CD4-positive, alpha-beta memory T cell (primary cell): ENCODE data around the gene ATP5F1D. TPM values are rescaled to one million over a fixed set of nuclear protein-coding genes. Genes with fewer than 3 reads are reported as not detected.

Experiments used
- CTCF ChIA-PET: fragments of 350-600 bp; sonication (Branson Sonifier 250); formaldehyde crosslinking; loops from one replicate; lab custom pipeline; 2021; ENCODE audit warnings: inconsistent platforms; ENCODE audit not compliant: partially characterized antibody; lab: Charles Lee
- POLR2A ChIA-PET: fragments of 350-600 bp; sonication (Branson Sonifier 250); formaldehyde crosslinking; loops from one replicate; lab custom pipeline; 2021; ENCODE audit not compliant: partially characterized antibody; lab: Charles Lee
- DNase-seq, 5 donors: peaks; one replicate each; pipeline versions ENCODE4 v3.0.0 to v3.0.0-alpha.2; 2020 to 2022; ENCODE audit warnings: mixed read lengths in 1 of 5
- H3K27ac ChIP-seq: one replicate; pipeline ENCODE4 v1.7.0; 2013; ENCODE audit warnings: low read depth, low read length
- H3K27me3 ChIP-seq: 2 replicates; pipeline ENCODE4 v1.7.0; 2013; ENCODE audit warnings: mild to moderate bottlenecking, low read length, moderate library complexity; ENCODE audit not compliant: insufficient read depth
- H3K36me3 ChIP-seq: 2 replicates; pipeline ENCODE4 v1.7.0; 2013; ENCODE audit warnings: mild to moderate bottlenecking, low read length, moderate library complexity; ENCODE audit not compliant: insufficient read depth
- H3K4me1 ChIP-seq: 2 replicates; pipeline ENCODE4 v1.7.0; 2013; ENCODE audit warnings: mild to moderate bottlenecking, low read length, moderate library complexity; ENCODE audit not compliant: insufficient read depth
- H3K4me3 ChIP-seq, 2 donors: one replicate each; pipeline ENCODE4 v1.7.0; 2013; ENCODE audit warnings: low read length in 2 of 2, mild to moderate bottlenecking in 1 of 2
- H3K9me3 ChIP-seq, 2 donors: one replicate each; pipeline ENCODE4 v1.7.0; 2013; ENCODE audit warnings: low read length in 2 of 2, control low read depth in 1 of 2; ENCODE audit not compliant: control insufficient read depth in 1 of 2
- H3K27ac Mint-ChIP-seq, 7 donors: one replicate each; pipeline ENCODE4 v1.8.0; 2020 to 2021; ENCODE audit warnings: mixed read lengths in 7 of 7, mild to moderate bottlenecking in 6 of 7, inconsistent platforms in 3 of 7, moderate library complexity in 3 of 7
- H3K27me3 Mint-ChIP-seq, 2 donors: one replicate each; pipeline ENCODE4 v1.8.0; 2020 to 2021; ENCODE audit warnings: mixed read lengths in 2 of 2
- H3K36me3 Mint-ChIP-seq, 2 donors: one replicate each; pipeline ENCODE4 v1.8.0; 2020 to 2021; ENCODE audit warnings: mixed read lengths in 2 of 2, inconsistent platforms in 1 of 2, mild to moderate bottlenecking in 1 of 2
- H3K4me1 Mint-ChIP-seq, 4 donors: one replicate each; pipeline ENCODE4 v1.8.0; 2020 to 2021; ENCODE audit warnings: mixed read lengths in 4 of 4, mild to moderate bottlenecking in 1 of 4
- H3K4me3 Mint-ChIP-seq, 8 donors: one replicate each; pipeline ENCODE4 v1.8.0; 2020 to 2021; ENCODE audit warnings: mixed read lengths in 8 of 8, mild to moderate bottlenecking in 7 of 8, moderate library complexity in 6 of 8, inconsistent platforms in 3 of 8
- H3K9me3 Mint-ChIP-seq, 8 donors: one replicate each; pipeline ENCODE4 v1.8.0; 2020 to 2021; ENCODE audit warnings: mixed read lengths in 8 of 8, mild to moderate bottlenecking in 5 of 8, inconsistent platforms in 3 of 8, moderate library complexity in 1 of 8
- intact Hi-C: fragments of 100-400 bp; cut with micrococcal nuclease; formaldehyde crosslinking; loops from one replicate; pipeline ENCODE4 v1.15.1; 2023
- polyA plus RNA-seq, 2 donors: library from polyadenylated mRNA; unstranded; fragments of 300-500 nt; fragmentation: Illumina TruSeq; gene quantifications; one replicate each; pipeline ENCODE4 v1.2.3, GENCODE V29; 2021
- total RNA-seq, 2 experiments: library from RNA; stranded (reverse); gene quantifications; one replicate each; pipeline ENCODE4 v1.2.3, GENCODE V29; 2021

ATP5F1D gene
- total and polyA plus RNA-seq, 4 experiments from 2014 or later = 105 to 243 (median 120) TPM

DNA sequence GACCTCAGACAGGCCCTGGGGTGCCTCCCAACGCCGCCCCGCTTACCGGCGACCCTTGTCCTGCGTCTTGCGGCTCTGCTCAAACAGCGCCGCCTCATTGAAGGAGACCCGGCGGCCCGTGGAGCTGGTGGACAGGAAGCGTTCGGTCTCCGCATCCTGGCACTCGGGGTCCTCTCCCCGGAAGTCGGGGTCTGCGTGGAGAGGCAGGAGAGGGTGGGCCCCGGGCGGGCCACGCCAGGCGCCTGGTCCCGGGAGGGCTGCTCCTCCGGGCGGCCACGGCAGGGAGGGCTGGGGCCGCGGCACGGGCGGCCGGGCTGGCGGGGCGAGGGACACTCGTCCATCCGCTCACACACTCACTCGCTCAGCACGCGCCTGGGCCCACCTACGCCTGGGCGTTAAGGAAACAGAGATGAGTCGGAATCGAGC is 6.6 kb upstream of the ATP5F1D start:
- Mint-ChIP-seq H3K27me3 (peaks cover 6 to 7% of the 10 kb centered on the region in 2 donors), H3K4me3 (no peak overlapping the region), H3K4me1 (peaks cover 6 to 19% (median 11%) of the 10 kb centered on the region in 4 donors), H3K9me3 (peaks cover 0 to 3% (median 0%) of the 10 kb centered on the region in 8 donors), H3K27ac (no peak overlapping the region), H3K36me3 (no peaks in the 10 kb centered on the region)
- H3K36me3 ChIP-seq = no peaks in the 10 kb centered on the region
- POLR2A ChIA-PET = no interaction called here
- intact Hi-C loops = no loop called here
- H3K27me3 ChIP-seq = no peaks in the 10 kb centered on the region
- H3K9me3 ChIP-seq = no peaks in the 10 kb centered on the region
- no peak overlapping the region for H3K27ac ChIP-seq
- H3K4me1 ChIP-seq = peaks cover 12% of the 10 kb centered on the region
- H3K4me3 ChIP-seq = no peak overlapping the region
- no peak for DNase-seq
- CTCF ChIA-PET = no interaction called here

GRCh38 chr19:1235625-1236538 is 5.7 kb upstream of the ATP5F1D start:
- Histone ChIP-seq H3K36me3 (no peaks in the 10 kb centered on the region), H3K9me3 (no peaks in the 10 kb centered on the region), H3K4me1 (peaks cover 17% of the 10 kb centered on the region), H3K4me3 (no peak overlapping the region), H3K27me3 (no peaks in the 10 kb centered on the region), H3K27ac (no peak overlapping the region)
- DNase-seq = no peak
- ChIA-PET POLR2A (interaction anchor here (1.2 kb wide), 1 partner anchor 33 kb away, joined by 5 read pairs; the partner anchor contains the start of gene CIRBP), CTCF (interaction anchor here (0.6 kb wide), 1 partner anchor 41 kb away, joined by 3 read pairs; no protein-coding TSS in a partner anchor)
- no peak overlapping the region for H3K4me3 Mint-ChIP-seq
- H3K9me3 Mint-ChIP-seq = peaks cover 0 to 3% (median 0%) of the 10 kb centered on the region in 8 donors
- no peaks in the 10 kb centered on the region for H3K36me3 Mint-ChIP-seq
- intact Hi-C loops = no loop called here
- no peak overlapping the region for H3K27ac Mint-ChIP-seq
- H3K27me3 Mint-ChIP-seq = peaks cover 6 to 7% of the 10 kb centered on the region in 2 donors
- H3K4me1 Mint-ChIP-seq = peaks cover 6 to 21% (median 14%) of the 10 kb centered on the region in 4 donors

- peaks cover 0 to 2% of the 10 kb centered on the region in 2 donors for H3K36me3 Mint-ChIP-seq
Observed at GRCh38 chr19:1236576-1236975, 5.0 kb upstream of the ATP5F1D start.

DNA sequence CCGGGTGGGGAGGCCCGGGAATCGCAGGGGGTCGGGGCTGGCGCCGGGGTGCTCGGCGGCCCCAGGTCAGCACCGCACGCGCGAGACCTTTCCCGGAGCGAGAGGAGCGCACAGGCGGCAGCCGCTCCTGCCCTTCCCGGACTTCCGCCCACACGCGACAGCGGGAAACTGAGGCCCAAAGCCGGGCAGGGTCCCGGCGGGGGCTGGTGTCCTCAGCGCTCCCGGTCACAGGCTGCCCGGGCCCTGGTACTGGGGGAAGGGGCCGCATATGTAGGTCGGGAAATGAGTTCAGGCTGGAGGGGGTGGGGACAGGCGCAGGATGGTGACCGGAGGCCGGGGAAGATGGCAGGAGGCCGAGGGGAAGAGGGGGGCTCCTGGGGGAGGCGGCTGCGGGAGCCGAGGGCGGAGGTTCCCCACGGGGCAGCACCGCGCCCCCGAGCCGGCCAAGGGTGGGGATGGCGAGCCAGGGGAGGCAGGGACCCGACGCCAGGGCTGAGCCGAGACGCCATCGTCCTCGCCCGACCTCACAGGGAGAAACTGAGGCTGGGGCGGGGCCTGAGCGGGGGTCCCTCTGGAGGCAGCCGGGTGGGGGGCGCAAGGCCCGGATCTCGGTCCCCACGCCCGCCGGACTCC is 4.4 kb upstream of the ATP5F1D start:
- Histone ChIP-seq H3K36me3 (no peaks in the 10 kb centered on the region), H3K4me1 (peaks cover 26% of the 10 kb centered on the region), H3K27ac (no peak overlapping the region), H3K9me3 (no peaks in the 10 kb centered on the region), H3K27me3 (no peaks in the 10 kb centered on the region), H3K4me3 (no peak overlapping the region)
- DNase-seq = no peak
- ChIA-PET CTCF (no interaction called here), POLR2A (interaction anchor here (1.2 kb wide), 1 partner anchor 32 kb away, joined by 5 read pairs; the partner anchor contains the start of gene CIRBP)
- Mint-ChIP-seq H3K4me3 (peak overlapping the region in 3 of 8 donors; percentile 41 to 45 (median 42)), H3K36me3 (peaks cover 0 to 2% of the 10 kb centered on the region in 2 donors), H3K27ac (no peak overlapping the region), H3K4me1 (peaks cover 10 to 33% (median 21%) of the 10 kb centered on the region in 4 donors), H3K9me3 (peaks cover 0 to 3% (median 0%) of the 10 kb centered on the region in 8 donors), H3K27me3 (peaks cover 6 to 10% of the 10 kb centered on the region in 2 donors)
- intact Hi-C loops = no loop called here

More at GRCh38 chr19:1236576-1236975, 5.0 kb upstream of the ATP5F1D start:
- ChIA-PET CTCF (no interaction called here), POLR2A (interaction anchor here (1.2 kb wide), 1 partner anchor 33 kb away, joined by 5 read pairs; the partner anchor contains the start of gene CIRBP)
- Mint-ChIP-seq H3K27me3 (peaks cover 6 to 10% of the 10 kb centered on the region in 2 donors), H3K4me3 (no peak overlapping the region), H3K9me3 (peaks cover 0 to 3% (median 0%) of the 10 kb centered on the region in 8 donors), H3K27ac (no peak overlapping the region), H3K4me1 (peaks cover 9 to 28% (median 19%) of the 10 kb centered on the region in 4 donors)
- Histone ChIP-seq H3K36me3 (no peaks in the 10 kb centered on the region), H3K9me3 (no peaks in the 10 kb centered on the region), H3K4me3 (no peak overlapping the region), H3K27ac (no peak overlapping the region), H3K4me1 (peaks cover 23% of the 10 kb centered on the region), H3K27me3 (no peaks in the 10 kb centered on the region)
- no peak for DNase-seq
- intact Hi-C loops = no loop called here

DNA sequence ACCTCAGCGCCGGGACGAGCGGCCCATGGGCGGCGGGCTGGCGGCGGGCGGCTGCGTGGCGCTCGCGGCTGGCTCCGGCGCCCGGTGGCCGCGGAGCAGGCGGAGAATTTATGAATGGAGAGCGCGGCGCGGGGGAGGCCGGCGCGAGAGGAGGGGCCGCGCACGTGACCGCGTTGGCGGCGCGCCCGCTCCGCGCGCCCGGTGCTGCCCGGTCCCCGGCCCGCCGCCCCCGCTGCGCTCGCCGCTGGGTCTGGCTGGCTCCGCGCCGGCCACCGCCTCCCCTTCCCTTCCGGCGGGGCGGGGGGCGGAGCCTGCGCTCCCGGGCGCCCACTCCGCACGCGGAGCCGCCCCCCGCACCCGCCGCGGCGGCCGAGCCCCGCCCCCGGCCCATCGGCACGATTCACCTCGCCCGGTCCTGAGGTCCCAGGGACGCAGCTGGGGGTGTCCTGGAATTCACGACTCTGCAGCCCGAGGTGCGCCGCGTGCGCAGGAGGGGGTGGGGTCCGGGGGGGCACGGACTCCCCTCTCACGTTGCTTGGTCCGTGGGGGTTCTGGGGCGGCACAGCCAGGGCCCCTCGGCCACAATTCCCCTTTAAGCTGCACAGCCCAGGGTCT is 3.7 kb upstream of the ATP5F1D start, which contains the start of gene CBARP:
Gene CBARP (minus strand): TSS at position 252 of the 615 bp plus-strand sequence. CDS start 1,905 bp downstream, outside the sequence.
- peaks cover 6 to 10% of the 10 kb centered on the region in 2 donors for H3K27me3 Mint-ChIP-seq
- no peak for DNase-seq
- POLR2A ChIA-PET = interaction anchor here (0.8 to 10.1 kb wide), 8 partner anchors 26 to 217 kb away, joined by 3 to 650 read pairs (median 3); partner anchors contain the start of genes ARHGAP45, CIRBP, FAM174C and RNU6-2

GRCh38 chr19:1238369-1239303 is 2.9 kb upstream of the ATP5F1D start:
- peaks cover 0 to 3% (median 0%) of the 10 kb centered on the region in 8 donors for H3K9me3 Mint-ChIP-seq
- Histone ChIP-seq H3K4me3 (no peak overlapping the region), H3K27ac (no peak overlapping the region), H3K36me3 (no peaks in the 10 kb centered on the region), H3K27me3 (no peaks in the 10 kb centered on the region), H3K4me1 (peaks cover 39% of the 10 kb centered on the region), H3K9me3 (no peaks in the 10 kb centered on the region)
- peaks cover 0 to 2% of the 10 kb centered on the region in 2 donors for H3K36me3 Mint-ChIP-seq
- H3K4me3 Mint-ChIP-seq = peak overlapping the region; percentile 55 to 88 (median 80)
- peaks cover 6 to 10% of the 10 kb centered on the region in 2 donors for H3K27me3 Mint-ChIP-seq
- no peak for DNase-seq
- intact Hi-C loops = no loop called here
- ChIA-PET POLR2A (interaction anchor here (0.7 to 10.1 kb wide), 10 partner anchors 25 to 218 kb away, joined by 3 to 650 read pairs (median 3); partner anchors contain the start of genes ARHGAP45, CIRBP, FAM174C and POLR2E), CTCF (interaction anchor here (0.9 to 1.7 kb wide), 2 partner anchors 44 to 255 kb away, joined by 3 to 6 read pairs; partner anchors contain the start of gene WDR18)
- H3K27ac Mint-ChIP-seq = peak overlapping the region; percentile 75 to 95 (median 88)
- peaks cover 10 to 46% (median 29%) of the 10 kb centered on the region in 4 donors for H3K4me1 Mint-ChIP-seq

More for the DNA sequence above, 3.7 kb upstream of the ATP5F1D start, which contains the start of gene CBARP:
- Mint-ChIP-seq H3K36me3 (peaks cover 0 to 2% of the 10 kb centered on the region in 2 donors), H3K9me3 (peaks cover 0 to 3% (median 0%) of the 10 kb centered on the region in 8 donors), H3K27ac (peak within 1 kb of the TSS; percentile 75 to 95 (median 88)), H3K4me1 (peaks cover 10 to 40% (median 25%) of the 10 kb centered on the region in 4 donors), H3K4me3 (peak within 1 kb of the TSS; percentile 55 to 88 (median 80))
- Histone ChIP-seq H3K4me3 (no peak within 1 kb of the TSS), H3K27me3 (no peaks in the 10 kb centered on the region), H3K4me1 (peaks cover 31% of the 10 kb centered on the region), H3K36me3 (no peaks in the 10 kb centered on the region), H3K27ac (no peak within 1 kb of the TSS), H3K9me3 (no peaks in the 10 kb centered on the region)
- CTCF ChIA-PET = interaction anchor here (1.7 kb wide), 1 partner anchor 254 kb away, joined by 6 read pairs; the partner anchor contains the start of gene WDR18
- intact Hi-C loops = no loop called here
